Measurements from ENCODE around the gene ASCC1. TPM values are rescaled to one million over a fixed set of nuclear protein-coding genes. Genes with fewer than 3 reads are reported as not detected.

The ASCC1 gene
- total RNA-seq, 1 experiment from 2014 or later, result 39.4 TPM

DNA sequence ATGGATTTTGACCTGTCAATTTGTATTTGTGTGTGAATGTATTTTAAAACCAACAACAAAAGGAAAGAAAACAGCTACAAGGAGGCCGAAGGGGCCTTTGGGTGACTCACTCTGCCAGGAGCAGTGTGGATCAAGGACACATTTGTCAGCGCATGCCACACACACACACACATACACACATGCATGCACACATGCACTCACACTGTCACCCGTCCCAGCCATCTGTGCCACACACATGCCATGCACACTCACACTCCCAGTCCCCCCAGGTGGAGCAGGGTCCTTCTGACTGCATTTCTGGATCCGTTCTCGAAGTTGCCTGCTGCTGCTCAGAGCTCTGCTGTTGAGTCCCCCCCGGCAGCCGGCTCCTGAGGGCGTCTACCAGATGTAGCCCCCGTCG, 153.7 kb downstream of the ASCC1 start:
- Histone ChIP-seq H3K36me3 (no peaks in the 10 kb centered on the region), H3K27me3 (replicated peaks) (no peaks in the 10 kb centered on the region), H3K9me3 (replicated peaks) (no peaks in the 10 kb centered on the region), H3K4me1 (replicated peaks) (peaks cover 10% of the 10 kb centered on the region), H3K4me3 (no peak overlapping the region), H3K27ac (no peak overlapping the region)
- no peak for DNase-seq (ENCODE audit: low read depth in 1 of 2, low spot score in 2 of 2)

DNA sequence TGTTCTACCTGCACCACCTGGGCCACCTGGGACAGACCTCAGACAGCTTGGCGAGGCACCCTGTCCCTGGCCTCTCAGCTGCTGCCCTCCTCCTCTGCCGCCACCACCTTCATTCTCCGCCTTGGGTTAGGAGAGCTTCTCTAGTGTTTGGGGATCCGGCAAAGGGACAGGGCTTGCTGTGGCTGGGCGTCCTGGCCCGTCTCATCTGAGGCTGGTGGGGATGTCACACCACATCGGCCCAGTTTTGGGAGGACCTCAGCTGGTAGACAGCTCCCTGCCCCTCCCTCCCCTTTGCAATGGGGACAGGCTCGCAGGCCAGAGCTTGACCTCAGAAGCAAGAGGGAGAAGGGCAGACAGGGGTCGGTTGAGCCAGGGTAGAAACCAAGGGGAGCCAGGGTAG, 154.1 kb downstream of the ASCC1 start:
- peaks cover 10% of the 10 kb centered on the region for H3K4me1 ChIP-seq (replicated peaks)
- DNase-seq (ENCODE audit: low read depth in 1 of 2, low spot score in 2 of 2), result no peak
- H3K27ac ChIP-seq, result no peak overlapping the region
- H3K4me3 ChIP-seq, result no peak overlapping the region
- H3K9me3 ChIP-seq (replicated peaks), result no peaks in the 10 kb centered on the region
- H3K27me3 ChIP-seq (replicated peaks), result no peaks in the 10 kb centered on the region
- no peaks in the 10 kb centered on the region for H3K36me3 ChIP-seq

GRCh38 chr10:72061491-72061890, 154.6 kb downstream of the ASCC1 start:
- Histone ChIP-seq H3K4me3 (no peak overlapping the region), H3K27ac (no peak overlapping the region), H3K36me3 (no peaks in the 10 kb centered on the region), H3K4me1 (replicated peaks) (peaks cover 10% of the 10 kb centered on the region), H3K27me3 (replicated peaks) (no peaks in the 10 kb centered on the region), H3K9me3 (replicated peaks) (no peaks in the 10 kb centered on the region)
- DNase-seq (ENCODE audit: low read depth in 1 of 2, low spot score in 2 of 2), result no peak

GRCh38 chr10:72059843-72060822, 155.9 kb downstream of the ASCC1 start:
- H3K27ac ChIP-seq, result no peak overlapping the region
- H3K27me3 ChIP-seq (replicated peaks), result no peaks in the 10 kb centered on the region
- H3K9me3 ChIP-seq (replicated peaks), result no peaks in the 10 kb centered on the region
- peaks cover 10% of the 10 kb centered on the region for H3K4me1 ChIP-seq (replicated peaks)
- no peak overlapping the region for H3K4me3 ChIP-seq
- no peak for DNase-seq (ENCODE audit: low read depth in 1 of 2, low spot score in 2 of 2)
- H3K36me3 ChIP-seq, result no peaks in the 10 kb centered on the region

DNA sequence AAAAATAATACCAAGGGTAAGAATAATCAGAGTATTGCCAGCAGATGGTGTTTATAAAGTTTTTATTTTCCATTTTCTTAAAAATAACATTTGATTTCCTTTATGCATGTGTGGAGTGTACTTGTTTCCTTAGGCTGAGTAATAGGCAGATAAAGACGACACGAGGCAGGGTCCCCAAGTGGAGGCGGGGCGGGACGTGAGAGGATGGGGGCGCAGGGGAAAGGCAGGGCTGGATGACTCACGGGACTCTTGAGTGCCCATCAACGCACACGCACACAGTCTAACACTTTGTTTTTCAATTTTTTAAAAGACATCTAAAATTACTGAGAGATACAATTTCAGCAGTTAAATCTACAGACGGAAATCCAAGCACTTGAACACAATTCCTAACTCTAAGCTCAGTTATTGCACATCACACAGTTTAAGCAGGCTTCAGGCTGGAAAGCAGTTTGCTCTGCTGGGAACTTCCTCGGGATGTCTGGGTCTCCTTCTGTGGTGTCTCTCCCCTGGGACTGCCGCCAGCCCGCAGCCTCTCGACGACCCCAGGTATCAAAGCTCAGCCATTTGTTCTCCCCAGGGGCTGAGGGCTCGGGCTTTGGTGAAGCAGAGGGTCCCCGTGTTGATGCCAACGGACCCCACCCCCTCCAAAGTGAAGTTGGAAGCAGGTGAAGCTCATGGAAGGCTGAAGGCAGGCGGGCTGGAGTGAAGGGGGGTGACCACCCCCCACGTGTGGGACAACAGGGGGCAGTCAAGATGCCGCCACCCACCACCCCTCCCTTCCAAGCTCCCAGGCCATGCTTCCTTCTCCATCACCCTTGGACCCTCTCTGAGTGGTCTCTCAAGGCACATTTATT, 156.9 kb downstream of the ASCC1 start:
- H3K27ac ChIP-seq, result no peak overlapping the region
- no peaks in the 10 kb centered on the region for H3K27me3 ChIP-seq (replicated peaks)
- H3K36me3 ChIP-seq, result no peaks in the 10 kb centered on the region
- peaks cover 10% of the 10 kb centered on the region for H3K4me1 ChIP-seq (replicated peaks)
- no peak overlapping the region for H3K4me3 ChIP-seq
- no peaks in the 10 kb centered on the region for H3K9me3 ChIP-seq (replicated peaks)
- no peak for DNase-seq (ENCODE audit: low read depth in 1 of 2, low spot score in 2 of 2)

GRCh38 chr10:72058347-72058898, 157.7 kb downstream of the ASCC1 start:
- DNase-seq (ENCODE audit: low read depth in 1 of 2, low spot score in 2 of 2), result no peak
- Histone ChIP-seq H3K27me3 (replicated peaks) (no peaks in the 10 kb centered on the region), H3K4me1 (replicated peaks) (peaks cover 10% of the 10 kb centered on the region), H3K27ac (no peak overlapping the region), H3K4me3 (no peak overlapping the region), H3K36me3 (no peaks in the 10 kb centered on the region), H3K9me3 (replicated peaks) (no peaks in the 10 kb centered on the region)

DNA sequence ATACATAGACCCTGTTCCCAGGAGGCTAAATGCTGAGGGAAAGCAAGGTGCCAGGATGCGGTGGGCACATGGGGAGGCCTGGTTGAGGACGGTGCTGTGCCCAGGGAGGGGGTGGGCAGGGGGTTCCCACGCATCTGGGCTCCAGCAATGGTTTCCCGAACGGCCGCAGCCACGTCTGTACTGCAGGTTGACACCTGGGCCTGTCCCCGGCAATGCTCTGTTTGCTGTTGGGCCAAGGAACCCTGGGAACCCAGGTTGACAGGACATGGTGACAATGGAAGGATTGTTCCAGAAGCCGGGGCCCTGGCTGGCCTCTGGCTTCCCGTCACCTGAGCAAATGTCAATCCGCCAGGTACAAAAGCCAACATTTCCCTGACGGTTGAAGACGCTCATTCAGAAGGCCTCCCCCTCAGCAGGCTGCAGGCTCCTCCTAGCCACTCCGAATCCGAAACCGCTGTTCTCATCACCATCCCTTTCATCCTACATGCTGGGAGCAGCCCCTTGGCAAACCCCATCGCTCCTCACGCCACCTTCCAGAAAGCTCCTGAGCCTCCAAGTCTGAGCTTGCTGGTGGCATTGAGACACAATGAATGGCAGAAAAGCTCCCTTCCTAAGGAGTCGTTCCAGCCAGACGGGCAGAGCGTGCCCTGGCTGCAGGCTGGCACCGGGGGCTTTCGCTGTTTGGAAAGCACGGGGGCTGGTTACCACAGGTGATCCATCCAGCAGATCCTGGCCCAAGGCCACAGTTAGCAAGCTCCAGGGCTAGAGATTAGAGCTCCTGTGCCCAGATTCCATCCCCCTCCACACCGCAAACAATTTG, 158.9 kb downstream of the ASCC1 start:
- DNase-seq (ENCODE audit: low read depth in 1 of 2, low spot score in 2 of 2), result no peak
- Histone ChIP-seq H3K27me3 (replicated peaks) (no peaks in the 10 kb centered on the region), H3K4me1 (replicated peaks) (peaks cover 4% of the 10 kb centered on the region), H3K36me3 (no peaks in the 10 kb centered on the region), H3K4me3 (no peak overlapping the region), H3K27ac (no peak overlapping the region), H3K9me3 (replicated peaks) (no peaks in the 10 kb centered on the region)

DNA sequence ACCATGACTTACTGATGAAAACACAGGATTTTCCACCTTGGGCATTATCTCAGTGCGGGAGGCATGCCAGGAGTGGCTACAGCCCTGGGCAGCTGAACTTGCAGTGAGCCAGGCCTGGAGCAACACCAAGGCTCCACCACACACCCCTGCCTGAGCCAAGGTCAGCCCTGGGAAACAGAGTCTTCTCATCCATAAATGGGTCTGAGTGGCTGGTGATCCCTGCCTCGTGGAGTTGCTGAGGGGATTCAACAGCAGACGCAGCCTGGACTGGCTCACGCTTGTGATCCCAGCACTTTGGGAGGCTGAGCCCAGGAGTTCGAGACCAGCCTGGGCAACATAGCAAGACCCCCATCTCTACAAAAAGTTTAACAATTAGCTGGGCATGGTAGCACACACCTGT, 160.0 kb downstream of the ASCC1 start:
- no peaks in the 10 kb centered on the region for H3K36me3 ChIP-seq
- no peaks in the 10 kb centered on the region for H3K4me1 ChIP-seq (replicated peaks)
- no peaks in the 10 kb centered on the region for H3K27me3 ChIP-seq (replicated peaks)
- H3K4me3 ChIP-seq, result no peak overlapping the region
- H3K9me3 ChIP-seq (replicated peaks), result no peaks in the 10 kb centered on the region
- no peak for DNase-seq (ENCODE audit: low read depth in 1 of 2, low spot score in 2 of 2)
- no peak overlapping the region for H3K27ac ChIP-seq

- Histone ChIP-seq H3K4me1 (replicated peaks) (no peaks in the 10 kb centered on the region), H3K9me3 (replicated peaks) (0 out of 2 replicates have a peak, but pooled peaks cover 4% of the 10 kb centered on the region), H3K27me3 (replicated peaks) (no peaks in the 10 kb centered on the region), H3K27ac (no peak overlapping the region), H3K4me3 (no peak overlapping the region), H3K36me3 (no peaks in the 10 kb centered on the region)
- DNase-seq (ENCODE audit: low read depth in 1 of 2, low spot score in 2 of 2), result no peak
These were observed 162.4 kb downstream of the ASCC1 start for GRCh38 chr10:72053690-72054089.

DNA sequence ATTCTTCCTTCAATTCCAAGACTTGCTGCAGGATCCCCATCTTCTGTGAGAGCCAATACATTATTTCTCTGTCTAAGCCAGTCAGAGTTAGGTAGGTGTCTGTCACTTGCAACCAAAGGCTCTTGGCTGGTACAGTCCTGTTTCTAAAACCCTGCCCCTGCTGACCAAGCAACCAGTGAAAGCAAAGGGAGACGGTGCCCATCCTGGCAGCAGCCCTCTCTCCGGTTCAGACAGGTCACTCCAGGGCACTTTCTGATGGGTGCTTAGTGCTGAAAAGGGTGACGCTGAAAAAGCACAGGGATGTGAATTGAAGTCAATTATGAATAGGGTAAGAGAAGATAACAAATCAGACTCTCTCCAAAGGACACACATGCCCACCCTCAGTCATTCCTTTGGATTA, 165.2 kb downstream of the ASCC1 start:
- Histone ChIP-seq H3K4me1 (replicated peaks) (no peaks in the 10 kb centered on the region), H3K4me3 (no peak overlapping the region), H3K27me3 (replicated peaks) (no peaks in the 10 kb centered on the region), H3K9me3 (replicated peaks) (0 out of 2 replicates have a peak, but pooled peaks cover 4% of the 10 kb centered on the region), H3K36me3 (no peaks in the 10 kb centered on the region), H3K27ac (no peak overlapping the region)
- no peak for DNase-seq (ENCODE audit: low read depth in 1 of 2, low spot score in 2 of 2)

- no peak overlapping the region for H3K27ac ChIP-seq
- no peak overlapping the region for H3K4me3 ChIP-seq
- DNase-seq (ENCODE audit: low read depth in 1 of 2, low spot score in 2 of 2), result no peak
- no peaks in the 10 kb centered on the region for H3K4me1 ChIP-seq (replicated peaks)
- H3K9me3 ChIP-seq (replicated peaks), result 0 out of 2 replicates have a peak, but pooled peaks cover 4% of the 10 kb centered on the region
- H3K36me3 ChIP-seq, result no peaks in the 10 kb centered on the region
- H3K27me3 ChIP-seq (replicated peaks), result no peaks in the 10 kb centered on the region
These were observed 165.9 kb downstream of the ASCC1 start for GRCh38 chr10:72049969-72050781.

DNA sequence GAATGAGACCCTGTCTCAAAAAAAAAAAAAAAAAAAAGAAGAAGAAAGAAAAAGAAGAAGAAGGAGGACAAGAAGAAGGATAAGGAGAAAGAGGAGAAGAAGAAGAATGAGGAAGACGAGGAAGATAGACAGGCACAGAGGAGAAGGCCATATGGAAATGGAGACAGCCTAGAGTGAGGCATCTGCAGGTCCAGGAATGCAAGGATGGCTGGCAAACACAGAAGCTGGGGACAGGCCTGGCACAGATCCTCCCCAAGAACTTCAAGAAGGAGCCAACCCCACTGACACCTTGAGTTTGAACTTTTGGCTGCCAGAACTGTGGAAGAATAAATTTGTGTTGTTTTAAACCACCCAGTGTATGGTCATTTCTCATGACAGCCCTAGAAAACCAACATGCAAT, 166.6 kb downstream of the ASCC1 start:
- H3K4me1 ChIP-seq (replicated peaks), result no peaks in the 10 kb centered on the region
- H3K4me3 ChIP-seq, result no peak overlapping the region
- no peak overlapping the region for H3K27ac ChIP-seq
- 0 out of 2 replicates have a peak, but pooled peaks cover 4% of the 10 kb centered on the region for H3K9me3 ChIP-seq (replicated peaks)
- no peak for DNase-seq (ENCODE audit: low read depth in 1 of 2, low spot score in 2 of 2)
- no peaks in the 10 kb centered on the region for H3K27me3 ChIP-seq (replicated peaks)
- no peaks in the 10 kb centered on the region for H3K36me3 ChIP-seq

Measured in SJSA1 (cell line).